H1 (cell line): ENCODE data around the gene BPIFB4. TPM values are rescaled to one million over a fixed set of nuclear protein-coding genes. Genes with fewer than 3 reads are reported as not detected.

Source experiments
- CTCF ChIA-PET: fragments of 300-600 bp; sonication (Branson Sonifier 250); formaldehyde crosslinking; loops from one replicate; lab custom pipeline; 2021; ENCODE audit not compliant: partially characterized antibody; lab: Charles Lee
- POLR2A ChIA-PET: fragments of 300-600 bp; sonication (Branson Sonifier 250); formaldehyde crosslinking; loops from one replicate; lab custom pipeline; 2021; ENCODE audit warnings: inconsistent platforms; ENCODE audit not compliant: partially characterized antibody; lab: Charles Lee
- DNase-seq, 2 experiments: peaks; one replicate each; pipeline versions ENCODE4 v3.0.0 to v3.0.0-alpha.2; 2010 to 2022; ENCODE audit warnings: low spot score in 2 of 2, low read depth in 1 of 2, mixed read lengths in 1 of 2
- FAIRE-seq: peaks from 2 replicates; lab custom pipeline; 2011; peaks lifted over from hg19 to GRCh38; lab: Jason Lieb, UNC
- H2AFZ ChIP-seq: 2 replicates; pipeline ENCODE4 v1.8.1; 2012; ENCODE audit warnings: low read length, inconsistent platforms
- H2AK5ac ChIP-seq: 2 replicates; pipeline ENCODE4 v1.6.1; 2013; ENCODE audit warnings: low read depth, low read length
- H2BK120ac ChIP-seq: replicated peaks from 2 replicates; pipeline ENCODE3; 2013; ENCODE audit warnings: low read depth, low read length, inconsistent platforms
- H2BK12ac ChIP-seq: 2 replicates; pipeline ENCODE4 v1.6.1; 2013; ENCODE audit warnings: low read depth, low read length
- H2BK15ac ChIP-seq: 2 replicates; pipeline ENCODE4 v1.6.1; 2013; ENCODE audit warnings: low read length
- H2BK20ac ChIP-seq: 2 replicates; pipeline ENCODE4 v1.6.1; 2013; ENCODE audit warnings: low read length
- H2BK5ac ChIP-seq: 2 replicates; pipeline ENCODE4 v1.6.1; 2013; ENCODE audit warnings: low read depth, low read length
- H3K14ac ChIP-seq: 2 replicates; pipeline ENCODE4 v1.6.1; 2013; ENCODE audit warnings: inconsistent platforms; ENCODE audit not compliant: insufficient read length
- H3K18ac ChIP-seq: 2 replicates; pipeline ENCODE4 v1.6.1; 2013; ENCODE audit warnings: low read length; ENCODE audit errors: extremely low read depth
- H3K23ac ChIP-seq: 2 replicates; pipeline ENCODE4 v1.6.1; 2013; ENCODE audit warnings: inconsistent platforms; ENCODE audit not compliant: insufficient read length
- H3K23me2 ChIP-seq: 2 replicates; pipeline ENCODE4 v1.6.1; 2013; ENCODE audit warnings: low read depth, low read length
- H3K27ac ChIP-seq: 2 replicates; pipeline ENCODE4 v1.6.1; 2011; ENCODE audit warnings: low read depth, low read length, inconsistent platforms
- H3K27me3 ChIP-seq, 4 experiments: replicated peaks in 1 of 4; 1 replicate in 1 of 4; 2 replicates in 3 of 4; pipeline versions ENCODE4 v1.6.1 to v1.8.1; 2011 to 2013; ENCODE audit warnings: low read length in 3 of 4, mild to moderate bottlenecking in 3 of 4, inconsistent platforms in 2 of 4, mixed read lengths in 2 of 4, moderate library complexity in 1 of 4; ENCODE audit not compliant: control insufficient read depth in 3 of 4, insufficient read depth in 3 of 4; ENCODE audit errors: extremely low read depth in 1 of 4
- H3K36me3 ChIP-seq, 4 experiments: 2 replicates each; pipeline versions ENCODE4 v1.6.1 to v1.8.1; 2011 to 2013; ENCODE audit warnings: mild to moderate bottlenecking in 4 of 4, low read length in 3 of 4, moderate library complexity in 2 of 4, control low read depth in 1 of 4, inconsistent platforms in 1 of 4; ENCODE audit not compliant: insufficient read depth in 4 of 4, control insufficient read depth in 2 of 4
- H3K4ac ChIP-seq: replicated peaks from 2 replicates; pipeline ENCODE3; 2013; ENCODE audit warnings: low read length, low read depth, mixed read lengths, inconsistent platforms; ENCODE audit not compliant: insufficient read length
- H3K4me1 ChIP-seq, 4 experiments: replicated peaks in 1 of 4; 1 replicate in 1 of 4; 2 replicates in 3 of 4; pipeline versions ENCODE4 v1.6.1 to v1.8.1; 2011 to 2013; ENCODE audit warnings: low read length in 3 of 4, inconsistent platforms in 2 of 4, mixed read lengths in 1 of 4; ENCODE audit not compliant: insufficient read depth in 4 of 4, control insufficient read depth in 3 of 4
- H3K4me2 ChIP-seq, 2 experiments: 2 replicates each; pipeline versions ENCODE4 v1.6.1 to v1.8.1; 2011 to 2013; ENCODE audit warnings: low read depth in 2 of 2, low read length in 2 of 2, control low read depth in 1 of 2, inconsistent platforms in 1 of 2, mild to moderate bottlenecking in 1 of 2; ENCODE audit not compliant: insufficient read depth in 1 of 2
- H3K4me3 ChIP-seq, 4 experiments: fragments of 200-600, 300-600 bp in 1 of 4; sonication (generic), shearing (Covaris generic), sonication (Bioruptor Twin) in 1 of 4; 2 replicates each; pipeline versions ENCODE4 v1.5.1 to v1.8.1; 2011 to 2016; ENCODE audit warnings: low read length in 4 of 4, low read depth in 3 of 4, control low read depth in 2 of 4, inconsistent platforms in 2 of 4, mild to moderate bottlenecking in 2 of 4, mixed read lengths in 1 of 4, moderate library complexity in 1 of 4; ENCODE audit not compliant: insufficient read depth in 2 of 4; ENCODE audit errors: extremely low read depth in 1 of 4
- H3K56ac ChIP-seq: replicated peaks from 2 replicates; pipeline ENCODE3; 2013; ENCODE audit warnings: low read depth, mild to moderate bottlenecking, mixed read lengths, low read length, inconsistent platforms; ENCODE audit not compliant: insufficient read length
- H3K79me1 ChIP-seq: 2 replicates; pipeline ENCODE4 v1.6.1; 2013; ENCODE audit warnings: low read depth, low read length, control low read depth
- H3K79me2 ChIP-seq, 2 experiments: 2 replicates each; pipeline versions ENCODE4 v1.6.1 to v1.8.1; 2012 to 2013; ENCODE audit warnings: low read length in 2 of 2, mild to moderate bottlenecking in 2 of 2, inconsistent platforms in 1 of 2; ENCODE audit not compliant: insufficient read depth in 2 of 2, control insufficient read depth in 1 of 2
- H3K9ac ChIP-seq, 4 experiments: replicated peaks in 1 of 4; 1 replicate in 1 of 4; 2 replicates in 3 of 4; pipeline versions ENCODE4 v1.6.1 to v1.8.1; 2011 to 2013; ENCODE audit warnings: low read depth in 3 of 4, low read length in 3 of 4, control low read depth in 2 of 4, mild to moderate bottlenecking in 2 of 4, moderate library complexity in 2 of 4, inconsistent platforms in 1 of 4; ENCODE audit errors: extremely low read depth in 1 of 4
- H3K9me3 ChIP-seq, 2 experiments: 2 replicates each; pipeline versions ENCODE4 v1.6.1 to v1.8.1; 2012 to 2013; ENCODE audit warnings: mild to moderate bottlenecking in 2 of 2, moderate library complexity in 2 of 2, control low read depth in 1 of 2, inconsistent platforms in 1 of 2, low read depth in 1 of 2, low read length in 1 of 2, mixed read lengths in 1 of 2; ENCODE audit not compliant: insufficient read depth in 2 of 2
- H4K20me1 ChIP-seq, 2 experiments: replicated peaks in 1 of 2; 2 replicates each; pipeline versions ENCODE3 to v1.8.1; 2011 to 2013; ENCODE audit warnings: inconsistent platforms in 2 of 2, low read length in 2 of 2, mild to moderate bottlenecking in 1 of 2; ENCODE audit not compliant: insufficient read depth in 2 of 2, control insufficient read depth in 1 of 2
- H4K5ac ChIP-seq: 2 replicates; pipeline ENCODE4 v1.6.1; 2013; ENCODE audit warnings: low read length, low read depth, mixed read lengths, inconsistent platforms; ENCODE audit not compliant: insufficient read length
- H4K8ac ChIP-seq: 2 replicates; pipeline ENCODE4 v1.8.0; 2013; ENCODE audit warnings: mild to moderate bottlenecking, moderate library complexity, low read length, inconsistent platforms; ENCODE audit not compliant: insufficient read depth; ENCODE audit errors: extremely low read depth
- H4K91ac ChIP-seq: replicated peaks from 2 replicates; pipeline ENCODE3; 2013; ENCODE audit warnings: low read length, mixed read lengths, inconsistent platforms; ENCODE audit not compliant: insufficient read length
- CBX8 ChIP-seq: fragments of 300-800, 300-1000 bp; sonication (generic); IDR thresholded peaks from 2 replicates; pipeline ENCODE4 v1.7.1; 2016; ENCODE audit warnings: low read depth, low read length, borderline replicate concordance
- CHD2 ChIP-seq: IDR thresholded peaks from 2 replicates; pipeline ENCODE4 v1.6.1; 2012; ENCODE audit warnings: low read length, improper control_type of control experiment
- FOSL1 ChIP-seq: IDR thresholded peaks from 2 replicates; pipeline ENCODE4 v1.6.1; 2011; ENCODE audit warnings: mild to moderate bottlenecking, low read depth, low read length, moderate library complexity; ENCODE audit not compliant: insufficient read depth
- GABPA ChIP-seq: IDR thresholded peaks from 2 replicates; pipeline ENCODE4 v1.6.1; 2011; ENCODE audit warnings: mild to moderate bottlenecking, low read length, moderate library complexity, borderline replicate concordance; ENCODE audit not compliant: insufficient read depth
- POU5F1 ChIP-seq: IDR thresholded peaks from 2 replicates; pipeline ENCODE4 v1.6.1; 2011; ENCODE audit warnings: low read depth, mild to moderate bottlenecking, low read length, moderate library complexity
- RAD21 ChIP-seq, 2 experiments: IDR thresholded peaks in 1 of 2; conservative IDR thresholded peaks in 1 of 2; 2 replicates each; pipeline ENCODE4 v1.6.1; 2011; ENCODE audit warnings: low read depth in 2 of 2, low read length in 2 of 2, improper control_type of control experiment in 1 of 2, inconsistent platforms in 1 of 2, mild to moderate bottlenecking in 1 of 2, moderate library complexity in 1 of 2
- RXRA ChIP-seq: IDR thresholded peaks from 2 replicates; pipeline ENCODE4 v1.6.1; 2011; ENCODE audit warnings: low read depth, mild to moderate bottlenecking, low read length, moderate library complexity; ENCODE audit not compliant: insufficient read depth
- SUZ12 ChIP-seq: fragments of 200-600 bp; sonication (generic); IDR thresholded peaks from 2 replicates; pipeline ENCODE4 v1.6.1; 2012; ENCODE audit warnings: mild to moderate bottlenecking, inconsistent platforms, low read length, moderate library complexity, mixed read lengths
- TBP ChIP-seq: IDR thresholded peaks from 2 replicates; pipeline ENCODE4 v1.6.1; 2011; ENCODE audit warnings: low read depth, low read length, improper control_type of control experiment
- WGBS, 2 experiments: shearing (Covaris generic) in 1 of 2; methylation state at CpG; one replicate each; pipeline versions ENCODE4 v1.1.6 to v1.1.7; 2013 to 2015; ENCODE audit warnings: low lambda C conversion rate in 2 of 2, mixed read lengths in 2 of 2, inconsistent platforms in 1 of 2, low coverage in 1 of 2, missing lambda C conversion rate in 1 of 2; ENCODE audit not compliant: insufficient replicate concordance in 2 of 2, insufficient coverage in 1 of 2, insufficient read length in 1 of 2; ENCODE audit errors: extremely low coverage in 1 of 2, missing lambda C conversion rate in 1 of 2; 5-methylcytosine and 5-hydroxymethylcytosine counted together
- polyA plus RNA-seq, 7 experiments: library from polyadenylated mRNA; depleted of rRNA in 3 of 7; stranded (reverse) in 5 of 7; unstranded in 2 of 7; fragments of >200 nt in 5 of 7; fragments of 200-250 nt in 2 of 7; gene quantifications; 1 replicate in 5 of 7; 2 replicates in 1 of 7; 4 replicates in 1 of 7; pipeline versions ENCODE4 v1.2.1 to v1.2.3, GENCODE V29; 2011 to 2013; ENCODE audit warnings: missing spikeins in 2 of 7, mixed read lengths in 2 of 7
- total RNA-seq: library from RNA; stranded (reverse); fragmentation: NEBNext Ultra II Directional; extraction: Animal tissue kit (Norgen Biotek cat#: 25700); gene quantifications from 2 replicates; pipeline ENCODE4 v1.2.1, GENCODE V29; 2021

Gene BPIFB4
- total and polyA plus RNA-seq, 2 of the 8 experiments (the other 6 are each of a cell fraction or from before 2014, with no cell fraction given) = not detected

GRCh38 chr20:33097001-33097400 lies 17.6 kb downstream of the BPIFB4 start:
- Histone ChIP-seq H3K27ac (no peak overlapping the region), H3K27me3 (no peaks in the 10 kb centered on the region), H4K91ac (no peak overlapping the region), H3K4me1 (no peaks in the 10 kb centered on the region), H3K9ac (no peak overlapping the region), H3K23ac (no peak overlapping the region), H3K23me2 (peaks cover 7% of the 10 kb centered on the region; the same call in 1 of the 2 replicates), H3K4me2 (no peak overlapping the region), H2BK15ac (no peak overlapping the region), H2BK12ac (no peak overlapping the region), H3K4me3 (no peak overlapping the region), H2BK120ac (no peak overlapping the region), H2BK20ac (no peak overlapping the region), H2AK5ac (no peak overlapping the region), H3K4ac (no peak overlapping the region), H4K20me1 (no peaks in the 10 kb centered on the region), H3K79me2 (no peaks in the 10 kb centered on the region), H3K79me1 (no peaks in the 10 kb centered on the region), H3K18ac (no peak overlapping the region), H3K56ac (no peak overlapping the region), H3K36me3 (no peaks in the 10 kb centered on the region), H3K14ac (no peak overlapping the region), H4K5ac (no peak overlapping the region), H2AFZ (no peak overlapping the region), H3K9me3 (no peaks in the 10 kb centered on the region), H4K8ac (no peak overlapping the region), H2BK5ac (no peak overlapping the region)
- WGBS, 2 experiments = 85% methylated on average over 4 of the region's 4 CpGs; no CpG with 5 or more reads in 1 of the 2 experiments
- FAIRE-seq (no peak), DNase-seq (no peak)
- POLR2A ChIA-PET = no interaction called here
- CTCF ChIA-PET = interaction anchor here (0.9 to 4.7 kb wide), 26 partner anchors 11 to 225 kb away, joined by 3 to 32 read pairs (median 6); partner anchors contain the start of gene SUN5
- TF ChIP-seq CBX8 (no peak), CHD2 (no peak), SUZ12 (no peak), RXRA (no peak), TBP (no peak), GABPA (no peak), FOSL1 (no peak), POU5F1 (no peak), RAD21 (IDR thresholded peaks at IDR 0.05 in 1 of 2, conservative IDR thresholded peaks at IDR 0.05 in 1 of 2; ENCODE audit: low read depth in 2 of 2, low read length in 2 of 2) (no peak)
